GM20431 (cell line): Measurements from ENCODE around the gene SFT2D3.

Source experiments
- in situ Hi-C: fragments of 300-500 bp; cut with MseI, MboI; formaldehyde crosslinking; loops from one replicate; pipeline ENCODE4 v1.15.0; 2020; ENCODE audit warnings: low sequenced_read_pairs; ENCODE audit not compliant: unreplicated experiment

SFT2D3 gene

DNA sequence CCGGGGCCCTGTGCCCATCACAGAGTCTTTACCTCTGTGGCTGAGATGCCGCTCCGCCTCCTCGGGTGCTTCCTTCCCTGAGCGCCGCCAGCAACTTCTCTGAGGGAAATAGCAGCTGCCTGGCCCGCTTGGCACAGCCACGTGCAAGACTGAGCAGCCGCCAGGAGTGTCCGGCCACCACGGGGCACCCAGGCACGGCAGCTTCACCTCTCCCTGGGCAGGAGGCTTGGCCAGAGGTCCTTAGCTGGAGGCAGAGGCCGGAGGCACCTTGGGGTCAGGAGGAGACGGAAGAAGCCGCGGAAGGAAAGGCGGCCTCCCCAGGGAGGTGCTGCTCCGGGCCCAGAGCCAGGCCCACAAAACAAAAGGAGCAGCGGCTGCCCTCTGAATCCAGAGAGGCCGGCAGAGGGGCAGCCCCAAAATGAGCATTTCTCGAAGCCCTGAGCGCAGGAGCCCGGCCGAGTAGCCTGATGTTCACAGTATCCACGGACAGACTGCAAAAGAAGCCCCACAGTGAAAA is 20.0 kb upstream of the SFT2D3 start:
- in situ Hi-C loops = no loop called here

DNA sequence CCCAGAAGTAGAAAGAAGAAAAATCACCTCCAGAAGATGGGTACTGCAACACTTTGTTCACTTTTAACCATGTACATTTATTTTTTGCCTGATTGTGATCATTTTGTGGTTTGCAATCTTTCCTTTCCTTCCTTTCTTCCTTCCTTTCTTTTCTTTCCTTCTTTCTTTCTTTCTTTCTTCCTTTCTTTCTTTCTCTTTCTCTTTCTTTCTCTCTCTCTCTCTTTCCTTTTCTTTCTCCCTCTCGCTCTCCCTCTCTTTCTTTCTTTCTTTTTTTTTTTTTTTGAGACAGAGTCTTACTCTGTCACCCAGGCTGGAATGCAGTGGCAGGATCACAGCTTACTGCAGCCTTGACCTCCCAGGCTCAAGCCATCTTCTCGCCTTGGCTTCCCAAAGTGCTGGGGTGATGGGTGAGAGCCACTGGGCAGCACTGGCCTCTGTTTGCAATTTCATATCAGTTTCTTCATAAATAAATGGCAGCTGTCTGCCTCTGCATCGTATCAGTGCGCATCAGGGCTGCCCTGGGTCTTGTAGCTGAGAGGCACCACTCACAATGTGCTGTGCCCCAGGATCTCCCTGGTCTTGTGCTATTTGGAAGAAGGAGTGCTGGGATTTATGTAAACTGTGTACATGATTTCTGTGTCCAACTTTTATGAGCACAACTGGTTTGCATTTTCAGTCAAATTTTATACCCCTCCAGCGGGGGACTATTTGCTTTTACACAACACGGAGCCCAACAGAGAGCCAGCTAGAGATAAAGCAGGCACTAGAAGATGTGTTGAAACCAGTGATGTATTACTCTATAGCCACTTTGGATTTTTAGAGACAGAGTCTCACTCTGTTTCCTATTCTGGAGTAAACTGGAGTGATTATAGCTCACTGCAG is 19.1 kb upstream of the SFT2D3 start:
- in situ Hi-C loops = no loop called here

DNA sequence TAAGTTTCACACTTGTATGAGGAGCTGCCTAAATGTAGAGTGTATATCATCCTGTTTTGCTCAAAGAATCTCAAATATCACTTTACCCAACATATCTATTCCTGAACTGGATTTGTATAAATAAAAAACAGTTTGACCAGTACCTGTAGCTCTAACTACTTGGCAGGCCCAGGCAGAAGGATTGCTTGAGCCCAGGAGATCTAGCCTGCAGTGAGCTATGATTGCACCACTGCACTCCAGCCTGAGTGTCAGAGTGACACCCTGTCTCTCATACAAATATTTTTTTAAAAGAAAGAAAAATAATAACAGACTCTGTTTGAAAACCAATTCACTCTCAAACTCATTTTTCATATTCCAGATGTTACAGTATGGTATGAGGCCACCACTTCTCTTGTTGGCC is 18.2 kb upstream of the SFT2D3 start:
- in situ Hi-C loops = no loop called here

DNA sequence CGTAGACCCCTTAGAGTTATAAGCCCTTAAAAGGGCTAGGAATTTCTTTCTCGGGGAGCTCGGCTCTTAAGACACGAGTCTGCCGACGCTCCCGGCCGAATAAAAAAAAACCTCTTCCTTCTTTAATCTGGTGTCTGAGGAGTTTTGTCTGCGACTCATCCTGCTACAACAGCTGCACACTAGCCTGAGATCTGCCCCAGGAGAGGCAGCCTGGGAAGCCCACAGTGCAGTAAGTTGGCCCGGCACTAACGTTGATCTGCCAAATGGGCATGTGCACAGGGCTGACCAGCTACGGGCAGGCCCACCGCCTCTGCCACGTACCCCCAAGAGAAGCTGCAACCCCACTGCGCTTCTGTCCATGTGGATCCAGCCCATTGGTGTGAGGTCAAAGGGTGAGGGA is 17.5 kb upstream of the SFT2D3 start:
- in situ Hi-C loops = no loop called here

DNA sequence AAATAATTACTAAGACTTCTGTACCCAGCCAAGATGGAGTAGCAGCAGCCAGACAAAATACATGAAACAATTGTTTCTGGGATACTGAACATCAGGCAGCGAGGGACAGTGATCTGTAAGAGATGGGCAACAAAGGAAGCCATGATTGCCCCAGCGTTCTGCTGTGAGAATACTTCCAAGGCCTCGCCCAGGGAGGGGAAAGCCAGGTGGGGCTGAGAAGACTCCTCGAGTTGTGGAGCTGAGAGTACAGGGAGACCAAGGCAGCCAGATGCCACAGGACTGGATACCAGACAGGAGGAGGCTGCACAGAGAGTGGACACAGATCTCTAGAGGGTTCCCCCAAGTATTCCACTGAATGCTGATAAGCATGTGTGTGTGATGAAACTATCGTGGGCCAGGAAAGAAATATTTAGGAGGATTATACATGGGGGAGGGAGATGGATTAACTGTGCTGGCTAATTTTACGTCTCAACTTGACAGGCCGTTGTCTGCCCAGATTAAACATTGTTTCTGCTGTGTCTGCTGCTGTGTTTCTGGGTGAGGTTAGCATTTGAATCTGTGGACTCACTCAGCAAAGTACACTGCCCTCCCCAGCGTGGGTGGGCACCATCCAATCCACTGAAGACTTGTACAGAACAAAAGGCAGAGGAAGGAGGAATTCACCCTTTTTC is 15.8 kb upstream of the SFT2D3 start:
- in situ Hi-C loops = no loop called here

DNA sequence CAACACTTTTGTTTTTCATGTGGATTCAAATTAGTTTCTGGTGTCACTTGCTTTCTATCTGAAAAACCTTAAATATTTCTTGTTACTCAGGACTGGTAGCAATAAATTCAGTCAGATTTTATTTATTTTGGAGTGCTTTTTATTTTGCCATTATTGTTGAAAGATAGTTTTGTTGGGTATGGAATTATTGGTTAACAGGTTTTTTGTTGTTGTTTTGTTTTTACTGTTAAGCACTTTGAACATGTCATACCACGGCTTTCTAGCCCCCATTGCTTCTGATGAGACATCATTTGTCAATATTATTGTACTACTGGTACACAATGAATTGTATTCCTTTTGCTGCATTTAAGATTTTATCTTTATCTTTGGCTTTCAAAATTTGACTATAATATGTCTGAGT is 12.9 kb upstream of the SFT2D3 start:
- in situ Hi-C loops = no loop called here

DNA sequence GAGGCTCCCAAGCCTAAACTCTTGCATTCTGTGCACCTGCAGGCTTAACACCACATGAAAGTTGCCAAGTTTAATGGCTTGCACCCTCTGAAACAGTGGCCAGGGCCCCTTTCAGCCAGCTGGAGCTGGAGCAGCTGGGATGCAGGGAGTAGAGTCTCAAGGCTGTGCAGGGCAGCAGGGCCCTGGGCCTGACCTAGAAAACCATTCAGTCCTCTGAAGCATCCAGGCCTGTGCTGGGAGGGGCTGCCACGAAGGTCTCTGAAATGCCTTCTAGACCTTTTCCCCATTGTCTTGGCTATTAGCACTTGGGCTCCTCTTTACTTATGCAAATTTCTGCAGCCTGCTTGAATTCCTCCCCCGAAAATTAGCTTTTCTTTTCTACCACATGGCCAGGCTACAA is 10.6 kb upstream of the SFT2D3 start:
- in situ Hi-C loops = no loop called here

DNA sequence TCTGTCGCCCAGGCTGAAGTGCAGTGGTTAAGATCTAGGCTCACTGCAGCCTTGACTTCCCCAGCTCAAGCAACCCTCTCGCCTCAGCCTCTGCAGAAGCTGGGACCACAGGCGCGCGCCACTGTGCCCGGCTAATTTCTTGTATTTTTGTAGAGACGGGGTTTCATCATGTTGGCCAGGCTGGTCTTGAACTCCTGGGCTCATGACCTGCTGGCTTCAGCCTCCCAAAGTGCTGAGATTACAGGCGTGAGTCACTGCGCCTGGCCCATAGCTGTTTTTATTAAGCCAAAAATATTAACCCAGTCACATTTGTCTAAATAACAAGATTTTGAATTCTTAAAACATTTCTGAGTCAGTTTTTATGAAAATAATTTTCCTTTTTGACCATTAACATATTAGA is 6.3 kb upstream of the SFT2D3 start:
- in situ Hi-C loops = no loop called here

DNA sequence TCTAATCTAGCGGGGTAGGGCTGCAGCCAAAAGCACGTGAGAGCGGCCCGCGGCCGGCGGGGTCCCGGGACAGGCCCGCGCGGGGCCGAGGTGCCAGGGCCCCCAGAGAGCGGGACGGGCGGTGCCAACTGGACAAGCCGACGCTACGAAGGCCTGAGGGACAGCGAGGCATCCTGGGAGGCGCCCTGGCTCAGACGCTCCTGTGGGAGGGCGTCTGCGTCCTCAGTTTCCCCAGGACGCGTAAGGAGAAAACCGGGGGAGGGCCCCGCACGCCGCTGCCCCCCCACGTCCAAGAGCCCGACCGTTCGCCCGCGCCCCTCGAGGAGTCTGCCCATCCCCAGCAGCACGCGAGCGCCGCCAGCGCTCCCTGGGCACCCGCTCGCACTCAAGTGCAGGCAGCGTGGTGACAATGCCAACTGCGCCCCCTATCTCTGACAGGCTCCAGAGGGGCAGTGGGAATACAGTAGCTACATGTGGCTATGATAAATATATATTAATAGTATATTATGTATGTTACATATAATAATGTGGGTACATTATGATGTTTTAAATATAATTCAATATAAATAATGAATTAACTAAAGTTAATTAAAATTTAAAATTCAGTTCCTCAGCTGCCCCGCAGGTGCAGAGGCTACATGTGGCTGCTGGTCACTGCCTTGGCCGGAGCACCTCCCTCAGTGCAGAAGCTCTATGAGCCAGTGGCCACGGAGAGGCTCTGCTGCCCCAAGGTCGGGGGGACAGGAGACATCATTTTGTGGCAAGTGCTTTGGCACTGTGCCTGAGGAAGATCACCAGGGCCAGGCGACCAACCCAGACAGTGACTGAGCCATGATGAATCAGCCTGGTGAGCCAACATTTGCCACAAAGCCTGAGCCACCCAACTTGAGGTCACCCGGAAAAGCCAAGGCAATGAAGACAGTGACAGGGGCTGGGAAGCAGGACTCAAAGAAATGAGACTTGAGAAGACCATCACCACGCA is 5.5 kb upstream of the SFT2D3 start:
- in situ Hi-C loops = no loop called here

DNA sequence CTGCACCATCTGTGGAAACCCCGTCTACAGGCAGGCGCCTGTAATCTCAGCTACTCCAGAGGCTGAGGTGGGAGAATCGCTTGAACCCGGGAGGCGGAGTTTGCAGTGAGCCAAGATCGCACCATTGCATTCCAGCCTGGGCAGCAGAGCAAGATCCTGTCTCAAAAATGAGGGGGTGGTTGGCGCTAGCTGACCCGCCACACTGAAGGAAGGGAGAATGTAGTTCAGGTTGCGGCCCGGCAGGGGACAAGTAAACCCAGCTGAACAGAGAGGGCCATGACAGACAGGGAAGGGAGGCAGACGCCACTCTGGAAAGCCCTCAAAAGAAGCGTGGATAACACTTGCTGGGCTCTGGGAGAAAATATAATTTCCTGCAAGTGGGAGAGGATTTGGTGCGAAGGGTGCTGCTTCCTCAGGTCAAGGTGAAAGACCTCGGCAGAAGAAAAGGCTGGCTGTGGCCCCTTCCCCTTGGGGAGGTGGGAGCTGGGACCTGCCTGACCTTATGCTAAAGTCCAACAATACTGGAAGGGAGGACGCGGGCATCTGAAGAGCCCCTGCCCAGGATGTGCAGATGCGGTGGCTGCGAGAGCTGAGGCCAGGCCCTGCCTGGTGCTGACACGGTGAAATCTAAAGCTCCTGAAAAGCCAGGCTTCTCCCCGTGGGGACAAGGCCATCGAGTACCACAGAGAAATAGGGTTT is 3.7 kb upstream of the SFT2D3 start:
- in situ Hi-C loops = no loop called here

DNA sequence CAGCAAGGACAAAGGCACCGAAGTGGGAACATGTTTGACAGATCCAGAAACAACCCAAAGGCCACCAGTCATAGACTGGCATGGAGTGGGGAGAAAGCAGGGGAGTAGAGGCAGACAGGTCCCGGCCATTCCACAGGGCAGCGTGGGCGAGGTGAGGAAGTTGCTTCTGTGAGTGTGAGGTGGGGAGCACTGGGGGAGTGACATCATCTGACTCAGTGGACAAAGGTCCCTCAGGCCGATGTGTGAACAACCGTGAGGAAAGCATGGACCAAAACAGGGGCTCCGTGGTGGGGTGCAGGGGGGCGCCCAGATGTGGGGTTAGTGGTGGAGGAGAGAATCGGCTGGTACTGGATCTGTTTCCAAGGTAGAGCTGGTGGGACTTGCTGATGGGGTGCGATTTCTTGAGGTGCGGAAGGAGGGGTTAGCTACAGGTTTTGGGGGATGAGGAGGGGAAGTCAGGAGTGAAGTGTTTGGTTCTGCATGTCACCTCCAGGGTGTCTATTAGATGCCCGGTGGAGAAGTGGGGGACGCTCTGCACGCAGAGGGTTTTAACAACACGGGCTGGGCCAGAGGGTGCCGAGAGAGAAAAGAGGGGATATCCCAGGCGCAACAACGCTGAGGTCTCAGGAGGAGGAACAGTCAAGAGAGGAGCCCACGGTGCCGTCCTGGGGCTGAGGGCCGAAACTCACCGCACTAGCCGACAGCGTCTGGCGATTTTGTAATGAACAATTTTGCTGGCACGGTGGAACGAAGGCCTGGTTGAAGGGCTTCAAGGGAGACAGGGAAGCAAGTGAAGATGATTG is 2.5 kb upstream of the SFT2D3 start:
- in situ Hi-C loops = no loop called here

DNA sequence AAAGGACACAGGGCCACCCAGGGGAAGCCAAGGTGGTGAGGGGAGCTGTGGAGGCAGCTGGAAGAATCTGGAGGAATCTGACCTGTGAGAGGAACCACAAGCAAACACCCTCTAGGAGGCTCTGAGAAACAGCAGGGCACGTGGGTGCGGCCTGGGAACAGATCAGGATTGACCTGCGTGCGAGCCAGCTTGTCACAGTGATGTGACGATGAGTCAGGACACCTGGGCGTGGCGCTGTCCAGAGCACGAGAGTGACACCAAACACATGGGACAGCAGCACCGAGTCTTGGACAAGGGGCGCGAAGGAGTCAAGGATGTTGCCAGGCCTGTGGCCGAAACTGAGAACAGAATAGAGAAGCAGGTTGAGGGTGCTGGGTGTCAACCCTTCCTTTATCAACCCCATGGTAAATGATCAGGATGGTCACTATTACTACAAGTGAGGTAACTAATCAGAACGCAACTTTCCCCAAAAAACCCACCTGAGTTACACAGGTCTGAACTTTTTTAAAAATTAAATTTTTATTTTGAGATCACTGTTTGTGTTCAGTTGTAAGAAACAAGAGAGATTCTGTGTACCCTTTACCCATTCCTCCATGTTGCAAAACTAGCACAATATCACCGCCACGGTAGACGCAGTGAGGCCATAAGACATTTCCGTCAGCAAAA is 637 bp upstream of the SFT2D3 start:
- in situ Hi-C loops = no loop called here

DNA sequence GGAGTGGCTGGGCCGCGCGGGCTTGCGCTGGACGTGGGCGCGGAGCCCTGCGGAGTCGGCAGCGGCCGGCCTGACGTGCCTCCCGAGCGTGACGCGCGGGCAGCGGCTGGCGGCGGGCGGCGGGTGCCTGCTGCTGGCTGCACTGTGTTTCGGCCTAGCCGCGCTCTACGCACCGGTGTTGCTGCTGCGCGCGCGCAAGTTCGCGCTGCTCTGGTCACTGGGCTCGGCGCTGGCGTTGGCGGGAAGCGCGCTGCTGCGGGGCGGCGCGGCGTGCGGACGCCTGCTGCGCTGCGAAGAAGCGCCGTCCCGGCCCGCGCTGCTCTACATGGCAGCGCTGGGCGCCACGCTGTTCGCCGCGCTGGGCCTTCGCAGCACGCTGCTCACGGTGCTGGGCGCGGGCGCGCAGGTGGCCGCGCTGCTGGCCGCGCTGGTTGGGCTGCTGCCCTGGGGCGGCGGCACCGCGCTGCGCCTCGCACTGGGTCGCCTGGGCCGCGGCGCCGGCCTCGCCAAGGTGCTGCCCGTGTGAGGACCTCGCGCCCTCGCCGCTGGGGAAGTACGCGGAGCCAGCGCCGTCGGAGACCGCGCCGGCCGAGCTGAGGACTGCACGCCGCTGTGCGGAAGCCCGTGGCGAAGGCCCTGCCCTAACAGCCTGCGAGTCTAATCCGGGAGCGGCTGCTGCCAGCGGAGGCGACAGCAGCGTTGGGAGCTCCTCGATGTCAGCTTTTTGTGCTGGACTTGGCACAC is 526 bp downstream of the SFT2D3 start:
- in situ Hi-C loops = no loop called here

DNA sequence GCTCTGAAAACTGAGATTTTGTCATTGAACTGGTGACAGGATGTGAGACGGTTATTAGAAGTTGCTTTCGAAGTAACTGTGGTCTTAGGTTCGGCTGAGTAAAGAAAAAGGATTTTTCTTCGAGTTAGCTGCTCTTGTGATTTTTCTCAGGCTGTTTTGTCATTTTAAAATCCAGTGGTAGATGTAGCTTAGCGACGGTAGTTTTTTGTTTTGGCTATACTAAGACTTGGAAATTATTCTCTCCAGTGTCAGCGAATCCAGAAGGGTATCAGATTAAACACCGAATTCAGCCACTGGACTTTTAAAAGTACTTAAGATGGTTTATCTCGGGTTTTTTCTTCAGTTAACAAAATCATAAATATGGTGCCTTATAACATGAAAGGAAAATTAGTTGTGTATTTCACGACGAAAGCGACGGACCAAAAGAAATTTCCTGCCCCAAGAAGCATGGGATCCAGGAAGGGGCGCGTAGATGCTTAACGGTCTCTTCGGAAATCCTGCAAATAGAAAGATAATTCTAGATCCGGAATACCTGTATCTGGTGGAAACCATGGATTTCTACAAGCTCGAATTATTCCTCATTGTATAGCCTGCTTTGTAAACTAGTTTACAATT is 1.2 kb downstream of the SFT2D3 start:
- in situ Hi-C loops = no loop called here

DNA sequence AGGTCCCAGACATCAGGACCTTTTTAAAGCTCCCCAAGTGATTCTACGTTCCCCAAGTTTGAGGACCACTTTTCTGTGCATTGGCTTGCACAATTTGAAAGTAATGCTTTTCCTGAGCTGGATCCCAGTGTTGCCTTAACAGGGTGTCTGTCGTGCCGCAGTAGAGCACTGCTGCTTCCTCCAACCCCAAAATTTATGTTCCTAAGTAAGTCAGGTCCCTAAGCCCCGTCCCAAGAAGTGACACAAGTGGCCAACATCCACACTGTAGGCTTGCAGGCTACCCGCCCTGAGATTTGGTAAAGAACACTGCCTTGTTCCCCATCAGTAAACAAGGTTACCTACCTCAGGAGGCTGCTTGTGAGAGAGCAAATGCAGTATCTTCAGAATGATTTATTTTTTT is 2.0 kb downstream of the SFT2D3 start:
- in situ Hi-C loops = no loop called here

DNA sequence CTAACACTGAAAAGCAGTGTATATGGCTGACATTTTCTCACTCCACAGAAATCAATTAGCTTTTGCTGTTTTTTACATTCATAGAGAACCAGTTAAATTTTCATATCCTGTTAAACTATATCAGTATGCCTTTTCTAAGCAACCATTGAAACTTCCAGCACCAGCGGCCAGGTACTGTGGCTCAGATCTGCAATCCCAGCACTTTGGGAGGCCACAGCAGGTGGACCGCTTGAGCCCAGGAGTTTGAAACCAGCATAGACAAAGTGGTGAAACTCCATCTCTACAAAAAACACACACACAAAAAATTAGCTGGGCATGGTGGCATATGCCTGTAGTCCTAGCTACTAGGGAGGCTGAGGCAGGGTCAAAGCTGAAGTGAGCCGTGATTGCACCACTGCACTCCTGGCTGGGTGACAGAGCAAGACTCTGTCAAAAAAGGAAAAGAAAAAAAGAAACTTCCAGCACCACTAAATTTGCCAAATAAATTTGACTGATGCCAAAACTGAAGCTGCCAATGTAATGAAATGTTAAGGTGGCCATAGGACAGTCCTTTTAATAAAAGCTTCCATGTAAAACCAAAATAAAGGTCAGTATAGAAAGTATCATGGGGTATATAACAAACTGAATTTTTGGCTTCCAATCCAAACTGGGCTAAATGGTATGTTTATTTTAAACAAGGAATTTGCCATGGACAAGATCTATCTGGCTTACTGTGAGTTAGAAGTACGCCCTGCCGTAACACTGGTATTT is 3.5 kb downstream of the SFT2D3 start:
- in situ Hi-C loops = no loop called here
